ENCODE results near the gene IGLL5.

DNA sequence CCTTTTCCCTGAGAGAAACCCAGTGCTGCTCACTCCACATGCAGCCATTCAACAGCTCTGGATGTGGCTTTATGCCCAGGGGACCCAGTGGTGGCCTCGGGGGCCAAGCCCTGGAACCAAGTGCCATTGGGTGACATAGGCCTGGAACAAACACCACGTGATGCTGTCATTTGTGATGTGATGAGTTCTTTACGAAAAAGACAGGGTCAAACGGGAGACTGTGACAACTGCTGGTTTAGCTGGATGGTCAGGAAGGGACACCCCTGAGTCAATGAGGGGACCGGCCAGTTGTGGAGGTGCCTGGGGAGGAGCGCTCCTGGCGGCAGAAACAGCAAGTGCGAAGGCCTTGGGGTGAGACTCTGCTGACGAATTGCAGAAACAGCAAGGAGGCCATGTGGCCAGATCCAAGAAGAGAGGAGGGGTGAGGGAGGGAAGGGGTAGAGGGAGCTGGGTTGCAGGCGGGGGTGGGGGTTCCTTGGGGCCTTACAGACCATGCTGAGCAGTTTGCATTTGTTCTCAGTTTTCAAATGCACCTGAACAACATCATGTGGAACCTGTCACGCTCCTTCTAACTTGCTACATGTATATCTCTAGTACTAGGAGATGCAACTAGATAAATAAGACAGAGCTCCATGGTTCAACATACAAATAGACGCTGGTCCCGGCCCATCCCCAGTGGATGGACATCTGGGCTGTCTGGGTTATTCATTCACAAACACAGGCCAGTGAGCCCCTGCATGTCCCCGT, 56.1 kb downstream of the IGLL5 start:
- TF ChIP-seq, protein P1, sequence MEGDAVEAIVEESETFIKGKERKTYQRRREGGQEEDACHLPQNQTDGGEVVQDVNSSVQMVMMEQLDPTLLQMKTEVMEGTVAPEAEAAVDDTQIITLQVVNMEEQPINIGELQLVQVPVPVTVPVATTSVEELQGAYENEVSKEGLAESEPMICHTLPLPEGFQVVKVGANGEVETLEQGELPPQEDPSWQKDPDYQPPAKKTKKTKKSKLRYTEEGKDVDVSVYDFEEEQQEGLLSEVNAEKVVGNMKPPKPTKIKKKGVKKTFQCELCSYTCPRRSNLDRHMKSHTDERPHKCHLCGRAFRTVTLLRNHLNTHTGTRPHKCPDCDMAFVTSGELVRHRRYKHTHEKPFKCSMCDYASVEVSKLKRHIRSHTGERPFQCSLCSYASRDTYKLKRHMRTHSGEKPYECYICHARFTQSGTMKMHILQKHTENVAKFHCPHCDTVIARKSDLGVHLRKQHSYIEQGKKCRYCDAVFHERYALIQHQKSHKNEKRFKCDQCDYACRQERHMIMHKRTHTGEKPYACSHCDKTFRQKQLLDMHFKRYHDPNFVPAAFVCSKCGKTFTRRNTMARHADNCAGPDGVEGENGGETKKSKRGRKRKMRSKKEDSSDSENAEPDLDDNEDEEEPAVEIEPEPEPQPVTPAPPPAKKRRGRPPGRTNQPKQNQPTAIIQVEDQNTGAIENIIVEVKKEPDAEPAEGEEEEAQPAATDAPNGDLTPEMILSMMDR (IDR thresholded peaks at IDR 0.05; ENCODE audit: extremely low read depth in 1 of 2, insufficient read depth in 1 of 2, low read depth in 1 of 2, low read length in 2 of 2), result no peak
- no peak for TF ChIP-seq POLR2A (IDR thresholded peaks at IDR 0.05; ENCODE audit: low read depth, low read length)
- no peak for TF ChIP-seq JUN (IDR thresholded peaks at IDR 0.05; ENCODE audit: borderline replicate concordance, insufficient read depth, insufficient read length, low read depth)

Data from endothelial cell of umbilical vein (primary cell).